ENCODE data around the gene DTWD2.

The DTWD2 gene

GRCh38 chr5:118794281-118794680 is 194.1 kb downstream of the DTWD2 start:
- TF ChIP-seq, protein P1, sequence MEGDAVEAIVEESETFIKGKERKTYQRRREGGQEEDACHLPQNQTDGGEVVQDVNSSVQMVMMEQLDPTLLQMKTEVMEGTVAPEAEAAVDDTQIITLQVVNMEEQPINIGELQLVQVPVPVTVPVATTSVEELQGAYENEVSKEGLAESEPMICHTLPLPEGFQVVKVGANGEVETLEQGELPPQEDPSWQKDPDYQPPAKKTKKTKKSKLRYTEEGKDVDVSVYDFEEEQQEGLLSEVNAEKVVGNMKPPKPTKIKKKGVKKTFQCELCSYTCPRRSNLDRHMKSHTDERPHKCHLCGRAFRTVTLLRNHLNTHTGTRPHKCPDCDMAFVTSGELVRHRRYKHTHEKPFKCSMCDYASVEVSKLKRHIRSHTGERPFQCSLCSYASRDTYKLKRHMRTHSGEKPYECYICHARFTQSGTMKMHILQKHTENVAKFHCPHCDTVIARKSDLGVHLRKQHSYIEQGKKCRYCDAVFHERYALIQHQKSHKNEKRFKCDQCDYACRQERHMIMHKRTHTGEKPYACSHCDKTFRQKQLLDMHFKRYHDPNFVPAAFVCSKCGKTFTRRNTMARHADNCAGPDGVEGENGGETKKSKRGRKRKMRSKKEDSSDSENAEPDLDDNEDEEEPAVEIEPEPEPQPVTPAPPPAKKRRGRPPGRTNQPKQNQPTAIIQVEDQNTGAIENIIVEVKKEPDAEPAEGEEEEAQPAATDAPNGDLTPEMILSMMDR (IDR thresholded peaks at IDR 0.05; ENCODE audit: insufficient read depth, low read length, poor library complexity, severe bottlenecking) = no peak
- no peak for TF ChIP-seq EZH2phosphoT487 (conservative IDR thresholded peaks at IDR 0.05; ENCODE audit: low read length)
- H3K27ac ChIP-seq (ENCODE audit: low read depth, low read length) = no peak overlapping the region
- no peaks in the 10 kb centered on the region for H3K79me2 ChIP-seq (ENCODE audit: insufficient read depth, low read length)
- no peaks in the 10 kb centered on the region for H3K36me3 ChIP-seq (ENCODE audit: low read length)
- no peaks in the 10 kb centered on the region for H4K20me1 ChIP-seq (ENCODE audit: low read depth, low read length)
- no peak overlapping the region for H3K9ac ChIP-seq (ENCODE audit: low read length)
- no peaks in the 10 kb centered on the region for H3K27me3 ChIP-seq (ENCODE audit: low read length)
- H3K4me3 ChIP-seq (ENCODE audit: insufficient read depth, low read length, poor library complexity, severe bottlenecking) = no peak overlapping the region
- H3F3A ChIP-seq (ENCODE audit: insufficient read depth) = no peaks in the 10 kb centered on the region
- H3K4me2 ChIP-seq (ENCODE audit: low read depth, low read length, poor library complexity, severe bottlenecking) = no peak overlapping the region
- no peaks in the 10 kb centered on the region for H3K9me2 ChIP-seq (replicated peaks; ENCODE audit: insufficient read depth, low read length)
- no peaks in the 10 kb centered on the region for H3K9me3 ChIP-seq (ENCODE audit: insufficient read depth, low read length)
- H2AFZ ChIP-seq (ENCODE audit: low read depth, low read length, severe bottlenecking) = no peak overlapping the region

- Histone ChIP-seq H3K9ac (ENCODE audit: low read length) (no peak overlapping the region), H3K36me3 (ENCODE audit: low read length) (no peaks in the 10 kb centered on the region), H4K20me1 (ENCODE audit: low read depth, low read length) (no peaks in the 10 kb centered on the region), H3K4me2 (ENCODE audit: low read depth, low read length, poor library complexity, severe bottlenecking) (no peak overlapping the region), H3K9me2 (replicated peaks; ENCODE audit: insufficient read depth, low read length) (no peaks in the 10 kb centered on the region), H3F3A (ENCODE audit: insufficient read depth) (no peaks in the 10 kb centered on the region), H3K27ac (ENCODE audit: low read depth, low read length) (no peak overlapping the region), H3K79me2 (ENCODE audit: insufficient read depth, low read length) (no peaks in the 10 kb centered on the region), H2AFZ (ENCODE audit: low read depth, low read length, severe bottlenecking) (no peak overlapping the region), H3K9me3 (ENCODE audit: insufficient read depth, low read length) (no peaks in the 10 kb centered on the region), H3K27me3 (ENCODE audit: low read length) (no peaks in the 10 kb centered on the region), H3K4me3 (ENCODE audit: insufficient read depth, low read length, poor library complexity, severe bottlenecking) (no peak overlapping the region)
- TF ChIP-seq, protein P1 (IDR thresholded peaks at IDR 0.05; ENCODE audit: insufficient read depth, low read length, poor library complexity, severe bottlenecking) = no peak
- TF ChIP-seq EZH2phosphoT487 (conservative IDR thresholded peaks at IDR 0.05; ENCODE audit: low read length) = no peak
Measured at GRCh38 chr5:118793652-118794051, 194.7 kb downstream of the DTWD2 start.

GRCh38 chr5:118793091-118793490 is 195.3 kb downstream of the DTWD2 start:
- no peaks in the 10 kb centered on the region for H3K27me3 ChIP-seq (ENCODE audit: low read length)
- no peaks in the 10 kb centered on the region for H3K36me3 ChIP-seq (ENCODE audit: low read length)
- H4K20me1 ChIP-seq (ENCODE audit: low read depth, low read length) = no peaks in the 10 kb centered on the region
- no peaks in the 10 kb centered on the region for H3K9me2 ChIP-seq (replicated peaks; ENCODE audit: insufficient read depth, low read length)
- no peaks in the 10 kb centered on the region for H3F3A ChIP-seq (ENCODE audit: insufficient read depth)
- no peaks in the 10 kb centered on the region for H3K79me2 ChIP-seq (ENCODE audit: insufficient read depth, low read length)
- H3K4me2 ChIP-seq (ENCODE audit: low read depth, low read length, poor library complexity, severe bottlenecking) = no peak overlapping the region
- no peak overlapping the region for H3K9ac ChIP-seq (ENCODE audit: low read length)
- H2AFZ ChIP-seq (ENCODE audit: low read depth, low read length, severe bottlenecking) = no peak overlapping the region
- no peak for TF ChIP-seq EZH2phosphoT487 (conservative IDR thresholded peaks at IDR 0.05; ENCODE audit: low read length)
- H3K9me3 ChIP-seq (ENCODE audit: insufficient read depth, low read length) = no peaks in the 10 kb centered on the region
- no peak overlapping the region for H3K27ac ChIP-seq (ENCODE audit: low read depth, low read length)
- no peak overlapping the region for H3K4me3 ChIP-seq (ENCODE audit: insufficient read depth, low read length, poor library complexity, severe bottlenecking)

DNA sequence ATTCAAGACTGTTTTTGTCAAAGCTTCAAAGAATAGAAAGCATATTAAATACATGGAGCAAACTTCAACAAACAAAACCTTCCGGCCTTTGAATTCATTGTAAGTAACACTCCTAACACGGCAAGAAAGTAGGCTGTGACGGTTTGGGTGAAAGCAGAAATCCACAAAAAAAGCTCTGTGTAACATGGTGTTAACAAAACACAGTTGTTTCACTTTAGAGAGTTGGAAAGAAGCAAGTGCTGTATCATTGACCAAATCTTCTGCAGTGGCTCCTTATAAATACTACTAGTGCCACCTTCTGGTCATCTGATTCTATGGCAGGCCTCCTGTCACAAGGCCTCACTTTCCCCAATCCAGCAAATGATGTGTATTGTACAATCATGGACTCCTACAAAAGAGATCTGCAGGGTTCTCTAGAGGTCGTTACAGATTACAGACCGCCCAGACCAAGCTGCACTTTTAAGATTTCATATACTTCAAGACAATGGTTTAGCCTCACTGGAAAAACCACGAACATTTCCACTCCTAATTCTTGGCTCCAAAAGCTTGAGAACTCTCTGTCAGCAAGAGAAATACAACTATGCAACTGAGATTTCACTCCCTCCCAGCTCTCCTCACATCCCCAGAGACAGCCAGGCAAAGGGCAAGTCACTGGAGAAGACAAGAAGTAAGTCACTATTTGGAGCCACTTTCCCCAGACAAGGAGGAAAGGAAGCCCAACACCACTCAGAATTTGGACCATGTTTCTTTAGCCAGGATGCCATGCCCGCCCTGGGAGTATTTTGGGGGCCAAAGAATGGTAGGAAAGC is 196.2 kb downstream of the DTWD2 start:
- Histone ChIP-seq H3K79me2 (ENCODE audit: insufficient read depth, low read length) (no peaks in the 10 kb centered on the region), H3K4me3 (ENCODE audit: insufficient read depth, low read length, poor library complexity, severe bottlenecking) (no peak overlapping the region), H3K27ac (ENCODE audit: low read depth, low read length) (no peak overlapping the region), H3K9ac (ENCODE audit: low read length) (no peak overlapping the region), H3K36me3 (ENCODE audit: low read length) (no peaks in the 10 kb centered on the region), H3K9me3 (ENCODE audit: insufficient read depth, low read length) (no peaks in the 10 kb centered on the region), H3K9me2 (replicated peaks; ENCODE audit: insufficient read depth, low read length) (no peaks in the 10 kb centered on the region), H3K4me2 (ENCODE audit: low read depth, low read length, poor library complexity, severe bottlenecking) (no peak overlapping the region), H4K20me1 (ENCODE audit: low read depth, low read length) (no peaks in the 10 kb centered on the region), H3K27me3 (ENCODE audit: low read length) (no peaks in the 10 kb centered on the region), H2AFZ (ENCODE audit: low read depth, low read length, severe bottlenecking) (no peak overlapping the region), H3F3A (ENCODE audit: insufficient read depth) (no peaks in the 10 kb centered on the region)
- no peak for TF ChIP-seq EZH2phosphoT487 (conservative IDR thresholded peaks at IDR 0.05; ENCODE audit: low read length)
- TF ChIP-seq, protein P1 (IDR thresholded peaks at IDR 0.05; ENCODE audit: insufficient read depth, low read length, poor library complexity, severe bottlenecking) = peak; percentile 76

Measured in SU-DHL-6 (cell line).